ENCODE results near the gene DUSP8.
"Not testable (repeated sequence)": the region's sequence is repeated elsewhere in the genome, so short reads cannot be mapped to it uniquely, and the experiment has no call there.

The DUSP8 gene

DNA sequence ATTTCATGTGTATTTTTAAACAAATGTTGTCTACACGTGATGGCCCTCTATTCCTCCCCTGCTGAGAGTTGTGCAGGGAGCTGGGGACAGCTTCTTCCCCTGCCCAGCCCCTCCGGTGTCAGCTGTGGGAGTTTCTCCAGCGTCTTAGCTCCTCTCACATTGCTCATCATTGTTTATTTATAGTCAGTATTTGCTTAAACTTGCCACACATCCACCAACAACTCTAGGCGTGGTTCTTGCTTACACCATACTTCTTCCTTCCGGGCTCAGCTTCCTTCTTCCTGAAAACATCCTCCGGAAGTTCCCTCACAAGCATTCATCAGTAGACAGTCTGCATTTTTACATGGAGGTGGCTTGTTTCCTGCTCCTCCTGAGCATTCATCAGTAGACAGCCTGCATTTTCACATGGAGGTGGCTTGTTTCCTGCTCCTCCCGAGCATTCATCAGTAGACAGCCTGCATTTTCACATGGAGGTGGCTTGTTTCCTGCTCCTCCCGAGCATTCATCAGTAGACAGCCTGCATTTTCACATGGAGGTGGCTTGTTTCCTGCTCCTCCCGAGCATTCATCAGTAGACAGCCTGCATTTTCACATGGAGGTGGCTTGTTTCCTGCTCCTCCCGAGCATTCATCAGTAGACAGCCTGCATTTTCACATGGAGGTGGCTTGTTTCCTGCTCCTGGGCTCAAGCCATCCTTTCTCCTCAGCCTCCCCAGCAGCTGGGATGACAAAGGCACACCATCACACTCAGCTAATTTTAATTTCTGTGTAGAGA lies 17.3 kb upstream of the DUSP8 start:
- not testable (repeated sequence) for DNase-seq (ENCODE audit: low spot score)

DNA sequence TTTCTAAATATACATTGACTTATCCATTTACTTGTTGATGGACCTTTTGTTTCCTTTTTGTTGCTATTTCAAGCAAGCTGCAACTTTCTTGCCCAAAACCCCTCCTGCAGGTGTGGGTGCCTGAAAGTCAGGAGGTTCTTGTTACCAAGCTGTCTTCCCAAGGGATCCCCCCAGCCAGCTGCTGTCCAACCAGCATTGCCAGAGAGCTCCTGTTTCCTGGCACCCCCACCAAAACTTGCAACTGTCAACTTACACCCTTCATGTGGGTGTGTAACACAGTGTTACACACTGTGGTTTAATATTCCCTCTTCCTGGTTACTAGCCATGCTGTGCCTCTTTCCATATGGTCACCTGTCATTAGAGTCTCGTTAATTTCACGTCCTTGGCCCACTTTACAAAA lies 14.6 kb upstream of the DUSP8 start:
- no peak for DNase-seq (ENCODE audit: low spot score)

DNA sequence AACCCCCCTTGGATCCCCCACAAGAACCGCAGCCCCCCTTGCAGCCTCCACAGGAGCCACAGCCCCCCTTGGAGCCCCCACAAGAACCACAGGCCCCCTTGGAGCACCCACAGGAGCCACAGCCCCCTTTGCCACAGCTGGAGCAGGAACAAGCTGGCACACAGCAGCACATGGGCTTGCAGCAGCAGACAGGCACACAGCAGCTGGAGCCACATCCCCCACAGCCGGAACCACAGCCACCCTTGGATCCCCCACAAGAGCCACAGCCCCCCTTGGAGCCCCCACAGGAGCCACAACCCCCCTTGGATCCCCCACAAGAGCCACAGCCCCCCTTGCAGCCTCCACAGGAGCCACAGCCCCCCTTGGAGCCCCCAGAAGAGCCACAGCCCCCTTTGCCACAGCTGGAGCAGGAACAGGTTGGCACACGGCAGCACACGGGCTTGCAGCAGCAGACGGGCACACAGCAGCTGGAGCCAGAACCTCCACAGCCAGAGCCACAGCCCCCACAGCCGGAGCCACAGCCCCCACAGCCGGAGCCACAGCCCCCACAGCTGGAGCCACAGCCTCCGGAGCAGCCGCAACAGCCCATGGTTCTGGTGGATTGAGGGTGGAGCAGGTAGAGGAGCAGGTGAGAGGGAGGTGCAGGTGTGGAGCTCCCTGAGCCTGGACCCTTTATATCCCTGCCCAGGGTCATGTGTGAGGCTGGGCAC lies 12.7 kb upstream of the DUSP8 start, which contains the start of gene KRTAP5-1:
KRTAP5-1 (minus strand) TSS at position 623 of the 710 bp plus-strand sequence; CDS start at position 589, 34 bp downstream.
- DNase-seq (ENCODE audit: low spot score) = not testable (repeated sequence)

DNA sequence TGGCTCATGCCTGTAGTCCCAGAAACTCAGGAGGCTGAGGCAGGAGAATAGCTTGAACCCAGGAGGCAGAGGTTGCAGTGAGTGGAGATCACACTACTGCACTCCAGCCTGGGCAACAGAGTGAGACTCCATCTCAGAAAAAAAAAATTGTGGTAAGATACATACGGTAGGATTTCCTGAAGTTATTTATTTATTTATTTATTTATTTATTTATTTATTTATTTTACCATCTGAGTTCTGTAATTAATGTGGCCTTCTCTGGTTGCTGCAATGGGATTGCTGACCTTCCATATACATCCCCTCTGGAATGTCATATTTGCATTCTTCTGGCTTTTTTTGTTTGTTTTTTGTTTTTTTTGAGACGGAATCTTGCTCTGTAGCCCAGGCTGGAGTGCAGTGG lies 10.8 kb upstream of the DUSP8 start:
- DNase-seq (ENCODE audit: low spot score) = not testable (repeated sequence)

DNA sequence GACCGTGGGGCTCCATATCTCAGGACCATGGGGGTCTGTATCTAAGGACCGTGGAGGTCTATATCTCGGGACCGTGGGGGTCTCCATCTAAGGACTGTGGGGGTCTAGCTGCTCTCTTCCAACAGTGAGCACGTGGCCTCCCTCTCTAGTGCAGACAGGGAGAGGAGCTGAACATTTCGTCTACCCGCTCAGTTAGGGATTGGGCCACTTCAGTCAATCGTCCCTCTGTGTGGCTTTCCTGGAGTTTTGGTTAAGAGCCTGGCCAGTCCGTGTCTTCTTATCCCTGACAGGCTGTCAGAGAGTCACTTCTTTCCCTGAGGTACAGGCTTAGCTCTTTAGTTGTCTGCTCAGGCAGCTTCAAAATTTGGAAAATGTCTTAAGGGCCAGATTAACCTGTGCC lies 9.9 kb upstream of the DUSP8 start:
- no peak for DNase-seq (ENCODE audit: low spot score)

DNA sequence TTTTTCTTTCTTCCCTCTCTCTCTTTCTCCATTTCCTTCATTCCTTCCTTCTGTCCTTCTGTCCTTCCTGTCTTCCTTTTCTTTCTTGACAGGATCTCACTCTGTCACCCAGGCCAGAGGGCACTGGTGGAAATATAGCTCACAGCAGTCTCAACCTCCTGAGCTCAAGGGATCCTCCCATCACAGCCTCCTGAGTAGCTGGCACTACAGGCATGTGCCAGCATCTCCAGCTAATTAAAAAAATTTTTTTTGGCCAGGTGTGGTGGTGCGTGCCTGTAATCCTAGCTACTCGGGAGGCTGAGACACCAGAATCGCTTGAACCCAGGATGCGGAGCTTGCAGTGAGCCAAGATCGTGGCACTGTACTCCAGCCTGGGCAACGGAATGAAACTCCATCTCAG lies 4.8 kb upstream of the DUSP8 start:
- DNase-seq (ENCODE audit: low spot score) = no peak

DNA sequence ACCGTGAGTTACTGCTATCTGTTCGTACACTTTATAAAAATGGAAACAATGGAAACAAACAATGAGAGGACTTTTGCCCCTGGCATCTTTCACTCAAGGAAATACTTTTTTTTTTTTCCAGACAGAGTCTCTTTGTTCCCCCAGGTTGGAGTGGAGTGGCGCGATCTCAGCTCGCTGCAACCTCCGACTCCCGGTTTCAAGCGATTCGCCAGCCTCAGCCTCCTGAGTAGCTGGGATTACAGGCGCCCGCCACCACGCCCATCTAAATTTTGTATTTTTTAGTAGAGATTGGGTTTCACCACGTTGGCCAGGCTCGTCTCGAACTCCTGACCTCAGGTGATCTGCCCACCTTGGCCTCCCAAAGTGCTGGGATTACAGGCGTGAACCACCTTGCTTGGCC lies 3.7 kb upstream of the DUSP8 start:
- DNase-seq (ENCODE audit: low spot score) = not testable (repeated sequence)

DNA sequence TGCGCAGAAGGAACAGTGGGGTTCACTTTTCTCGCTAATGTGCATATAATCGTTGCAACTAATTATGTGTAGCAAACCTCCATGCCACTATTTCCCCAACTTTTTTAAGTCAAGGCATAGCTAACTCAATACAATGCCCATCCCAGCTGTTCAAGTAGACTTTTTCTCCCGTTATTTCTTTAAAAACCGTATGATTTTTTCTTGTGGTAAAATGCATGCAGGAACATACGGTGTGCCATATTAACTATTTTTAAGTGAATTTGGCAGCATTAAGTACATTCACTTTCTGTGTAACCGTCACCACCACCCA lies 2.8 kb upstream of the DUSP8 start:
- no peak for DNase-seq (ENCODE audit: low spot score)

DNA sequence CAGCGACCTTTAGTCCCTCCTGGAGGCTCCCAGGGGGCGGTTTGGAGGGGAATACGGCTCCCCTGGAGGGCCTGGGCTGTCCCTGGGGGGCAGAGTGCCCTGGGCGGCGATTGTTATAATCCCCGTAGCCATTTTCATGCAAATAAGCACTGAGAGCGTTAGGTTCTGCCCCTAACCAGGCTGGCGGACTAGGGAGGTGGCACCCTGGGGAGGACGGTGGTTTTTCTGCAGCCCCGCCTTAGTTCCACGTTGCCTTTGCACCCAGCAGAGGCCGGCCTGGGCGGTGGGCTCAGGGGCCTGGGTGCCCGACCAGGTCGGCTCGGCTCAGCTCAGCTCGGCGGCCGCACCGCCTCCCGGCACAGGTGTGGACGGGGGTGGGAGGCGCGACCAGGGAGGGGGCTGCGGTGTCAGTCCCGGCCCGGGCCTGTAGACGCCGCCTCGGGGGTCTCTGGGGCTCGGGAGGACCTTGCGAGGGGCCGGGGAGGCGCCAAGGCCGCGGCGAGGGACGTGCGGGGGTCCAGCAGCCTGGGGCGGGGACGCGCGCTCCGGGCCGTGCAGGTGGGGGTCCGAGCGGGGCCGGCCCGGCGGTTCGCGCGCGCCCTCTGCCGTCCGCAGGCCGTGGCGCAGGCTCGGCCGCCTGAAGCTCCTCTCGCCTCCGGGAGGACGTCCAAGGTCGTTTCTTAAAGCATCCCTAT lies 2.3 kb upstream of the DUSP8 start:
- no peak for DNase-seq (ENCODE audit: low spot score)

DNA sequence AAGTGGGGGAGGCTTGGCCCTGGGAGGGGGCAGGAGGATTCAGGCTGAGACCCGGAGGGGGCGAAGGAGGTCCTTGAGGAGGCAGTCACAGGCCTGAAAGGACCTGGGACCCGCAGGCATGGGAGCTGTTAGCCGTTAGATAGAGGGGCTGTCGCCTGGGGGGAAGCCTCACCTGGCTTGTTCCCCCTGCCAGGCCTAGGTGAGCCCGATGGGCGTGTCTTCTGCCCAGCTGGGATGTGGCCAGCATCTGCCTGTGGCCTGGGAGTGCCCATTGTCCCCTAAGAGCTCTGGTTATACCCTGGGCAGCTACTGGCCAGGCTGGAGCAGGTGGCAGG lies 1.8 kb upstream of the DUSP8 start:
- no peak for DNase-seq (ENCODE audit: low spot score)

DNA sequence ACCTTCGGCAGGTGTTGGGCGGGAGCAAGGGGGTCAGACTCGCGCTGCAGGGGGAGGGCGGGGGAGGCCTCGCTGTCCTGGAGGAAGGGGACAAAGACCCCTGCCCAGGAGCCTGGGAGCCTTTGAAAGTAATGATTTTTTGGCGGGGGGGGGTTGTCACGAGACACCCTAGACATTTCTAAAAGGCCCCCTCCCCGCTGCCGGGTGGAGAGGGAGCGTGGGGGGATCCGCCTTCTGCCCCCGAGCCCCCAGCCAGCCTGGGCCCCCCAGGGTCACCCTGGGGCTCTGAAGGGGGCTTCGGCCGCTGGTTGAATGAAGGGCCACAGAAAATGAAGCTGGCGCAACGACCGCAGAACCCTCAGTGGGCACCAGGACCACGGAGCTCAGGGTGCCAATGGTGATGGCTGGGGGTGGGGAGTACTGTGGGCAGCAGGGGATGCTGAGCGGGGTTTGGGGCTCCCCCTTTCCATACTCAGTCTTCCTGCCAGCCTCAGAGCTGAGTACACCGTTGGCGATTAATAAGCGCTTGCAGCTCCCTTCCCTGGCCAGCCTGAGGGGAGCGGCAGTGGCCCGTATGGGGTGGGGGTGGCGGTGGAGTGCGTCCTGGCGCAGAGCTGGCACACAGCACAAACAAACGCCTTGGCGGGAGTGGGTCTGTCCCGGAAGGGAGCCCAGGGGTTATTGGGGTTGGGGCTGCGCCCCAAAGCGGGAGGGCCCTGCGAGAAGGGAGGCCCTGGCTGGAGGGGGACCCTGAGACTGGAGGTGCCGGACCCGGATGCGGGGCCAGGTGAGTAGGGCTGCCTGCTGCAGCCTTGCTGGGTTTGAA lies 1.2 kb upstream of the DUSP8 start:
- no peak for DNase-seq (ENCODE audit: low spot score)

DNA sequence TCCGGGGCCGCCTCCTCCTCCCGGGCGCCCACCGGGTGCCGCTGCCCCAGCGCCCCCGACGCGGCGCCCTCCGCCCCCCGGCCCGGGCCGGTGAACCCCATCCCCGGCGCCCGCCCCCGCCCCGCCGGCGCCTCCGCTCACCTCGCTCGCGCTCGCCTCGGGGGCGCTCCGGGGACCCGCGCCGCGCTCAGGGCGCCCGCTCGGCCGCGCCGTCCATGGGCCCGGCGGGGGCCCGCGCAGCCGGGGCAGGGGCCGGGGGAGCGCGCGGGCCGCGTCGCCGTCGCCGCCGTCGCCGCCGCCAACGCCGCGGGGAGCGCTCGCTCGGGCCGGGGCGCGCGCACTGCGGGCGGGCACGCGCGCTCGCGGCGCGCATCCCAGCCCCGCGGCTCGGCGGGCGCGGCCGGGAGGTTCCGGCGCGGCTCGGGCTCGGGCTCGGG lies 293 bp downstream of the DUSP8 start:
- no peak for DNase-seq (ENCODE audit: low spot score)

DNA sequence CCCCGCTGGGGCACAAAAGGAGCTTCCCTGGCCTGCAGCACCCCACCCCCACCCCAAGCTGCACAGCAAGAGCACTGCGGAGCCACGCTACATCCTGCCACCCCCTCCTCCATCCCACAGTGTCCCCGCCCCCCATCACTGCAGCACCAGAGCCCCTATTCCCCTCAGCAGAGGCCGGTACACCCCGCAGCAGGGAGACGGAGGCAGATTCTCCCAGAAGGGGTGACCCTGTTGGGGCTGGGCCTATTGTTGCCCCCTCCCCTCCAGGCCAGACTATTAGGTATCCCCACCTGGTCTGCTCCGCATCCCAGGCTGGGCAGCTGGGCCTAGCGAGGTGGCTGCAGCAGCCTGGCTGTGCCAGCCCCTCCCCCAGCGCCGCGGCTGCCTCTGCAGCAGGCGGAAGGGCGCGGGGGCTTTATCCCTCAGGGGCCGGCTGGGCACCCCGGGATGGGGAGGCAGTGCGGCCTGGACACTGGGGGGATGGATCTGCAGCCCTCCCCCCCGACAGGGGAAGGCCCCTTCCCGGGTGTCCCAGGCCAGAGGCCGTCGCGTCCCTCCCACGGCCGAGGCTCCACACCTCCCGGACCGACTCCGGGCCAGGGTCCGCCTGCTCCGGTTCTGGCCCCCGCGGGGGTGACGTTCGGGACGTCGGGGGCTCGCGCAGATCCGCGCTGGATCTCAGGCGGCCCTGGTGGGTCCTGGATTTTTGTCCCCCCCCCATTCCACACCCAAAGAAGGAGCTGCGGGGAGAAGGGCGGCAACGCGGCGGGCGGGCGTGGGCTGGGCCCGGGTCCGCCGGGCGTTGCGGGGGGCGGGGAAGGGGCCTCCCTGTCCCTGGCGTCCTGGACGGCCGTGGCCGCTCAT lies 943 bp downstream of the DUSP8 start:
- peak; percentile 42 for DNase-seq (ENCODE audit: low spot score)

DNA sequence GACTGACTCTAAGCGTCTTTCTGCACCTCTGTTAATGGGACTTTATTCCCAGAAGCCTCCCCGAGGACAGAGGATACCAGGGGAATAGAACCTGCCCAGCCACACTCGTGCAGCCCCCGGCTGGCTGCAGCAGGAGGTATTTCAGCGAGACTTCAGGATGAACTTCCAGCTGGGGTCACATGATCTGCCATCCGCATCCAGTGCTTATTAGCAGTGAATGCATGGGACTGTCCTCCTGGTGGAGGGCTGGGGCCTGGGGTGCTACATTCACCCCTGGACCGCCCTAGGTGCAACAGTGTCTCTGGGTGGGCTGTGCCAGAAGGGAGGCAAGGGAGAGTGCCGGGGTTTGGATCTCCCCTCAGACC lies 1.6 kb downstream of the DUSP8 start:
- DNase-seq (ENCODE audit: low spot score) = no peak

DNA sequence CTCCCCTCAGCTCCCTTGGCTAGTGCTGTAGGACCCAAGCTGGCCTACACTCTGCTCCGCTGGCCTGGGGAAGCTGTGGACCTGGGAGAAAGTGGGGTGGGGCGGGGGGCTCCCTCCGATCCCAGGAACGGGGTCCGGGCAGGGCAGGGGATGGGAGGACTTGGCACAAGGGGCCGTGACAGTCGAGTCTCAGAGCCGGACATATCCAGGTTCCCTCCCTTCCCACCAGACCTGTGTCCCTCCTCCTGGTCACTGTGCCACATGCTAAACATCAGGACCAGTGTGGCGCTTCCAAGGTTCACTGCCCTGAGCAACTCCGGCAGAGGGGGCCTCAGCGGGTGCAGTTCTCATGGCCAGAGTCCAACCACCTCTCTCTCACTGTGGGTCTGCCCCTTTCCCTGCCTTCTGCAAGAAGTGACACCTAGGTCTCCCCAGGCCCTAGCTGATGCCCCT lies 2.0 kb downstream of the DUSP8 start:
- no peak for DNase-seq (ENCODE audit: low spot score)

DNA sequence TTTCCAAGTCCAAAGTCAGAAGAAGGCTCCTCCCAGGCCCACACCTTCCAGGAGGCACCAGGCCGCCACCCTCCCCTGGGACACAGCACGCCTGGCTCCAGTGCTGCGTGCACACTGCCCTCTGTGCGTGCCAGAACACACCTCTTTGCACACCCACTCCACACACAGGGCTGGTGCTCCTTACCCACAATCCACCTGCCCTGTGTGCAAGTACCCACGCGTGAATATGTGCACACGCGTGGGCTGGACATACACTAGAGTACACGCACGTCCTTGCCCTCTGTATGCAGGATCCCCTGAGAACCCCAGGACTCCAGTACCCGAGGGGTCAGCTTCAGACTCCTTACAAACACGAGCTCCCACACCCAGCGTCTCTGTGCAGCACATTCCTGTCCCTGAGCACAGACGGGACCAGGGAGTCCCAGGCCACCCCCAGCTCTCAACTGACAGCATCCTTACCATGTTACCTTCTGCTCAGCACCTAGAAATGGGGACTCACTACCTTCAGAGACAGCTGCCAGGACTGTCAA lies 2.8 kb downstream of the DUSP8 start:
- no peak for DNase-seq (ENCODE audit: low spot score)

DNA sequence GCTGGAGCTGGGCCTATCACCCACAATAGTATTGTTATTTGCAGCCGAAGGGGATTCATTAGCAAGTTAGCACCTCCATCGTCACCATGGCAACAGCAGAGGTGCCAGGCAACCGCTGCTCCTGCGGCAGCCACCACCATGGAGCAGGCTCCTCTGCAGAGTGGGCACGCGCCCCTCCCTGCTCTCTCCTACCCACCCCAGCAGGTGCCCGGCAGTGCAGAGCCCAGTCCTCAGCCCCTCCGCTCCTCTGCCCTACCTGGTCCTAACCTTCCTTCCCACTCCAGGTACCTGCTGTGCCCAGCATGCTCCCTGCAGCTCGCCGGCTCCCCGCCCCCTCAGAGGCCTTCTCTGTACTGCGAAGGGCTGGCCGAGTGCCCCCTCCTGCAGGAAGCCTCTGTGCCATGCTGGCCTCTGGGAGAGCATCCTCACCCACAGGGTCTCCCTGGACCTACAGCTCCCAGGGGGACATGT lies 3.6 kb downstream of the DUSP8 start:
- DNase-seq (ENCODE audit: low spot score) = no peak

DNA sequence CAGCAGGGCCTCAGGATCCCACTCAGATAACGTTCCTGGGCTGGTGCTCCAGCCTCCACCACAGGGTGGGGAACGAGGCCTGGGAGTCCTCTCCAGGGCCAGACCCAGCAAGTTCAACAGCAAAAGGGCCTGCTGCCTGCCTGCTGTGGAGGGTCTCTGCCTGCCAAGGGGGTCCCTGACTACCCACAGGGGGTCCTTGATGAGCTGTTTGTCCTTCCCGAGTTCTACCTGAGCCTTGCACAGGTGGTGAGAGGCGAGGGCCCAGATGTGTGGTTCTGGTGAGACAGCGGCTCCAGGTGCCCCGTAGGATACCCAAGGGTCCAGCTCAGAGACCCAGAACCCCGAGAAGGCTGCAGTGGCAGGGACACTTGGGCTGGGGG lies 4.4 kb downstream of the DUSP8 start:
- DNase-seq (ENCODE audit: low spot score) = no peak

DNA sequence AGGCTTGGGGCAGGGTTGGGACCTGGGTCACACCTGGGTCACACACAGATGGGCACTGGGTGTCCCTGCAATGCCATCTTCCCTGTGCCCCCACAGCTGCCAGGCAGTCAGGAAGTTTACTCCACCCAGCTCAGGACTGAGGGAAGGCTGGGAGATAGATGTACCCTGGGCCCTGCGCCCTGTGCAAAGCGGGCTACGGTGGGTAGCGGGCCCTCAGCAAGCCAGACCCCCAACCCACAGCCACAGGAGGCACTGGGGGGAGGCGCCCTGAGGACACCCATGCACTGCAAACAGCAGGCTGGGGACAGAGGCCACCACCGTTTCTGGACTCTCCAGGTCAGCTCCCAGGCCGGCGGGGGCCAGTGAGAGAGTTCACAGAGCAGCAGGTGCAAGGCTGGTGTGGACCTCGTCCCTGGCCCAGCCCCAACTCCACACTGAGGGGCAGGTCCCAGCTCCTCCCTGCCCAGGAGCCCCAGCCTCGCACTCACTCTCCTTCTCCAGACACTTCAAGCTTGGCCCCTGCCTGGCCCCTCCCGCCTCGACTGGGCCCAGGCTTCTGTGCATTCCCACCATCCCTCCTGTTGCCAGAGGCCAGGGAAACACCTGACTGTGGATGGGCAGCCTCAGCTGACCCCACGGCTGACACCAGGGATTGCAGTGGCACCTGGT lies 4.9 kb downstream of the DUSP8 start:
- DNase-seq (ENCODE audit: low spot score) = no peak
